ENCODE measurements around the gene SULF2.

DNA sequence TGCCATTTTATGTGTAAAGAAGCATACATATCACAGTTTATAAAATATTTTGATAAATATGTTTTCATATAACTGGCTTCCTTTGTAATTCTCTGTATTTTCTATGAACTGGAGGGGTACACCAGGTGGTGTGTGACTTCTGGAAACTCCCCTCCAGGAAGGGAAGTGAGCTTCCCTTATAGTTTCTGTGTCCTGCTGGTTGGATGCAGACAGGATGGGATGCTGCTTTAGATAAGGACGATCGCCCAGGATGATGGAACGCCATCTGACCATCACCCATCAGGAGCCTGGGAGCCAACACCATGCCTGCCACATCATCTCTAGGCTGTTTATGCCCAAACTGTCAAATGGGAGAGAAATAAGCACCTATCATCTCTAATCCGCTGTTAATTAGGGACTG lies 66.1 kb downstream of the SULF2 start:
- TF ChIP-seq, protein P1, sequence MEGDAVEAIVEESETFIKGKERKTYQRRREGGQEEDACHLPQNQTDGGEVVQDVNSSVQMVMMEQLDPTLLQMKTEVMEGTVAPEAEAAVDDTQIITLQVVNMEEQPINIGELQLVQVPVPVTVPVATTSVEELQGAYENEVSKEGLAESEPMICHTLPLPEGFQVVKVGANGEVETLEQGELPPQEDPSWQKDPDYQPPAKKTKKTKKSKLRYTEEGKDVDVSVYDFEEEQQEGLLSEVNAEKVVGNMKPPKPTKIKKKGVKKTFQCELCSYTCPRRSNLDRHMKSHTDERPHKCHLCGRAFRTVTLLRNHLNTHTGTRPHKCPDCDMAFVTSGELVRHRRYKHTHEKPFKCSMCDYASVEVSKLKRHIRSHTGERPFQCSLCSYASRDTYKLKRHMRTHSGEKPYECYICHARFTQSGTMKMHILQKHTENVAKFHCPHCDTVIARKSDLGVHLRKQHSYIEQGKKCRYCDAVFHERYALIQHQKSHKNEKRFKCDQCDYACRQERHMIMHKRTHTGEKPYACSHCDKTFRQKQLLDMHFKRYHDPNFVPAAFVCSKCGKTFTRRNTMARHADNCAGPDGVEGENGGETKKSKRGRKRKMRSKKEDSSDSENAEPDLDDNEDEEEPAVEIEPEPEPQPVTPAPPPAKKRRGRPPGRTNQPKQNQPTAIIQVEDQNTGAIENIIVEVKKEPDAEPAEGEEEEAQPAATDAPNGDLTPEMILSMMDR (IDR thresholded peaks at IDR 0.05): no peak
- TF ChIP-seq EP300 (IDR thresholded peaks at IDR 0.05) (no peak), POLR2A (IDR thresholded peaks at IDR 0.05) (no peak), POLR2AphosphoS5 (IDR thresholded peaks at IDR 0.05) (no peak)
